Testis (tissue), 3 donors: ENCODE results near the gene AGTR1. TPM values are rescaled to one million over a fixed set of nuclear protein-coding genes. Genes with fewer than 3 reads are reported as not detected.
A peak's percentile ranks its signal among the peaks of the same experiment; 100 is the strongest.

Experiments
- DNase-seq: peaks from one replicate; pipeline ENCODE4 v3.0.0-alpha.2; 2019
- H3K27ac ChIP-seq, 2 donors: fragments of 200-600 bp; sonication (generic); one replicate each; pipeline ENCODE4 v1.5.1; 2019
- H3K27me3 ChIP-seq: fragments of 200-600 bp; sonication (generic); one replicate; pipeline ENCODE4 v1.5.1; 2019
- H3K36me3 ChIP-seq: fragments of 200-600 bp; sonication (generic); one replicate; pipeline ENCODE4 v1.5.1; 2017; ENCODE audit warnings: low read depth; ENCODE audit errors: missing control alignments
- H3K4me1 ChIP-seq: fragments of 200-600 bp; sonication (generic); one replicate; pipeline ENCODE4 v1.5.1; 2019
- H3K4me3 ChIP-seq, 2 donors: fragments of 200-600 bp; sonication (generic); one replicate each; pipeline ENCODE4 v1.5.1; 2017 to 2019
- H3K9me3 ChIP-seq: fragments of 200-600 bp; sonication (generic); one replicate; pipeline ENCODE4 v1.5.1; 2017
- CTCF ChIP-seq, 3 experiments: fragments of 450-650 bp in 2 of 3; fragments of 200-600 bp in 1 of 3; sonication (generic) in 1 of 3; IDR thresholded peaks; one replicate each; pipeline ENCODE4 v1.5.1; 2016 to 2019; ENCODE audit warnings: antibody characterized with exemption in 3 of 3, mild to moderate bottlenecking in 2 of 3, moderate library complexity in 1 of 3
- POLR2A ChIP-seq: fragments of 450-650 bp; IDR thresholded peaks from one replicate; pipeline ENCODE4 v1.6.1; 2017; ENCODE audit warnings: antibody characterized with exemption, mild to moderate bottlenecking, moderate library complexity
- WGBS, 2 donors: methylation state at CpG; one replicate each; pipeline ENCODE4 v1.1.5; 2018; 5-methylcytosine and 5-hydroxymethylcytosine counted together
- intact Hi-C: fragments of 100-400 bp; cut with DNase I; formaldehyde crosslinking; loops from one replicate; pipeline ENCODE4 v1.15.1; 2023; ENCODE audit warnings: low total_unique reads
- polyA plus RNA-seq: library from polyadenylated mRNA; stranded (reverse); fragments of 350-450 nt; fragmentation: Illumina TruSeq; extraction: RNeasy Lipid Tissue Mini Kit (QIAGEN cat#74804); gene quantifications from one replicate; pipeline ENCODE4 v1.2.3, GENCODE V29; 2014; ENCODE audit warnings: low read depth, low replicate concordance; ENCODE audit not compliant: insufficient read depth
- total RNA-seq, 2 donors: library from RNA; depleted of rRNA; stranded (reverse); fragments of >200 nt; gene quantifications; one replicate each; pipeline ENCODE4 v1.2.3, GENCODE V29; 2016

The AGTR1 gene
- total and polyA plus RNA-seq, 3 donors from 2014 or later = 4.4 to 7.6 (median 4.8) TPM

DNA sequence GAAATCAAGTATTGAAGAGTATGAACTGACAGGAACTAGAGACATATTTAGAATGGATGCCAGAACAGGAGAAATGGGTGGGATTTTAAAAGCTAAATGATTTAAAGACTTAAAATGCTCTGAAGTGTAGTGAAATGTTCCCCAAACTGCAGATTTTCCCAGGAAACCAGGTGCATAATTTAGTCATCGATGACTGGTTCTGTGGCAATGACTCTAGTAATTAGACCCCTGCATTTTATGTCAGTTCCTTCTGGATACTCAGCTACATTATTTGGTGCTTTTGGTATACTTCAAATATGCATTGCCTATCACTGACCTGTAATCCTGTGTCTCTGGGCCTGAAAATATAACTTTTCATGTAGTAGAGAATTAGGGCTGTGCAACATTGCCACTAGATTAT lies 16.8 kb downstream of the AGTR1 start:
- Histone ChIP-seq H3K4me3 (no peak overlapping the region), H3K4me1 (no peaks in the 10 kb centered on the region), H3K27me3 (no peaks in the 10 kb centered on the region), H3K27ac (no peak overlapping the region), H3K9me3 (no peaks in the 10 kb centered on the region), H3K36me3 (no peaks in the 10 kb centered on the region)
- no peak for DNase-seq
- WGBS, 2 donors = 84 to 93% methylated on average over 1 of the region's 1 CpG
- no peak for TF ChIP-seq CTCF (IDR thresholded peaks at IDR 0.05)
- no peak for TF ChIP-seq POLR2A
- intact Hi-C loops = no loop called here

DNA sequence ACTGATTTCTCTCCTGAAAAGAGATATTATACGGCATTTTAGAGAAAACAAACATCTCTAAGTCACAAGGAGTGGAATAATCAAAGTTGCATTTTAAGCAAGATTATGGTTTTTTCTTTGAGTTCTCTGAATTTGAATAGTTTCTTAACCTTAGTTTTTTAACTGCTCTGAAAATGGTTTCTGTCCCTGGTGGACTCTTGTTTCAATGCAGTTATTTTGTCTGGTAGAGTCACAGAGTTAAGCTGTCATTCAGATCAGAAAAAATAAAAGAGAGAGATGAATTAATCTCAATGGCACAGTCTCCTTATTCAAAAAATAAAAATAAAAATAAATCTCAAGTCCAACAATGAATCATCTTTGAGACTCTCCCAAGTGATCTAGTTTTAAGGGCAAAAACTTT lies 19.0 kb downstream of the AGTR1 start:
- intact Hi-C loops = no loop called here

GRCh38 chr3:148717885-148718561 lies 20.3 kb downstream of the AGTR1 start:
- no peak overlapping the region for H3K27ac ChIP-seq
- no peaks in the 10 kb centered on the region for H3K4me1 ChIP-seq
- WGBS, 2 donors = 36 to 72% methylated on average over 3 of the region's 3 CpGs
- no peak for TF ChIP-seq CTCF (IDR thresholded peaks at IDR 0.05)
- no peak for TF ChIP-seq POLR2A
- DNase-seq = no peak
- no peaks in the 10 kb centered on the region for H3K9me3 ChIP-seq
- no peaks in the 10 kb centered on the region for H3K36me3 ChIP-seq
- no peak overlapping the region for H3K4me3 ChIP-seq
- no peaks in the 10 kb centered on the region for H3K27me3 ChIP-seq
- intact Hi-C loops = no loop called here

More for the DNA sequence above, 19.0 kb downstream of the AGTR1 start:
- no peaks in the 10 kb centered on the region for H3K4me1 ChIP-seq
- no peaks in the 10 kb centered on the region for H3K36me3 ChIP-seq
- H3K9me3 ChIP-seq = no peaks in the 10 kb centered on the region
- no peak overlapping the region for H3K27ac ChIP-seq
- WGBS, 2 donors = 88 to 93% methylated on average over 1 of the region's 1 CpG
- TF ChIP-seq CTCF (IDR thresholded peaks at IDR 0.05) (no peak), POLR2A (no peak)
- DNase-seq = no peak
- no peak overlapping the region for H3K4me3 ChIP-seq
- no peaks in the 10 kb centered on the region for H3K27me3 ChIP-seq

GRCh38 chr3:148718982-148719862 lies 21.5 kb downstream of the AGTR1 start:
- Histone ChIP-seq H3K4me1 (no peaks in the 10 kb centered on the region), H3K27ac (no peak overlapping the region), H3K36me3 (no peaks in the 10 kb centered on the region), H3K27me3 (no peaks in the 10 kb centered on the region), H3K4me3 (no peak overlapping the region), H3K9me3 (no peaks in the 10 kb centered on the region)
- TF ChIP-seq POLR2A = no peak
- peak; percentile 18 to 52 (median 33) for TF ChIP-seq CTCF (IDR thresholded peaks at IDR 0.05)
- no peak for DNase-seq
- WGBS, 2 donors = 71 to 74% methylated on average over 7 of the region's 7 CpGs
- intact Hi-C loops = no loop called here
